Activated CD4-positive, alpha-beta T cell treated with anti-CD3 and anti-CD28 coated beads for 36 hours (primary cell): ENCODE data around the gene PKDCC. TPM values are rescaled to one million over a fixed set of nuclear protein-coding genes. Genes with fewer than 3 reads are reported as not detected.

Experiments
- ATAC-seq: fragments of 200-7000 bp; cut with Tn5 transposase; one replicate; pipeline ENCODE4 v1.10.0; 2021; ENCODE audit warnings: mild to moderate bottlenecking, moderate library complexity
- CTCF ChIA-PET: fragments of 350-600 bp; sonication (Branson Sonifier 250); formaldehyde crosslinking; loops from one replicate; lab custom pipeline; 2021; ENCODE audit warnings: antibody characterized with exemption; lab: Charles Lee
- POLR2A ChIA-PET: fragments of 350-600 bp; sonication (Branson Sonifier 250); formaldehyde crosslinking; loops from one replicate; lab custom pipeline; 2021; ENCODE audit warnings: antibody characterized with exemption, inconsistent platforms; lab: Charles Lee
- DNase-seq: peaks from one replicate; pipeline ENCODE4 v3.0.0-alpha.2; 2020
- H3K27ac Mint-ChIP-seq: one replicate; pipeline ENCODE4 v1.8.0; 2021; ENCODE audit warnings: mixed read lengths
- H3K27me3 Mint-ChIP-seq: one replicate; pipeline ENCODE4 v1.8.0; 2021; ENCODE audit warnings: mixed read lengths
- H3K36me3 Mint-ChIP-seq: one replicate; pipeline ENCODE4 v1.8.0; 2021; ENCODE audit warnings: low read depth, mixed read lengths
- H3K4me1 Mint-ChIP-seq: one replicate; pipeline ENCODE4 v1.8.0; 2021; ENCODE audit warnings: mixed read lengths
- H3K4me3 Mint-ChIP-seq: one replicate; pipeline ENCODE4 v1.8.0; 2021; ENCODE audit warnings: mild to moderate bottlenecking, moderate library complexity, mixed read lengths
- H3K9me3 Mint-ChIP-seq: one replicate; pipeline ENCODE4 v1.8.0; 2021; ENCODE audit warnings: low read depth, mixed read lengths
- intact Hi-C, 2 experiments: fragments of 100-400 bp; cut with DNase I in 1 of 2; cut with micrococcal nuclease in 1 of 2; formaldehyde crosslinking; loops; one replicate each; pipeline versions ENCODE4 v1.14.2 to v1.15.1; 2022 to 2024; cut with DNase I, micrococcal nuclease
- total RNA-seq, 2 experiments: library from RNA; stranded (reverse); gene quantifications; one replicate each; pipeline ENCODE4 v1.2.3, GENCODE V29; 2021

Gene PKDCC
- not detected for total RNA-seq

GRCh38 chr2:42047488-42048298, at the start of gene PKDCC:
Gene PKDCC, plus strand, starts transcription at chr2:42048021. Its CDS starts 179 bp downstream, at chr2:42048200.
- H3K4me3 Mint-ChIP-seq: peak within 1 kb of the TSS; percentile 38
- H3K9me3 Mint-ChIP-seq: no peaks in the 10 kb centered on the region
- H3K27ac Mint-ChIP-seq: no peak within 1 kb of the TSS
- no peaks in the 10 kb centered on the region for H3K36me3 Mint-ChIP-seq
- intact Hi-C loops: no loop called here
- POLR2A ChIA-PET: no interaction called here
- ATAC-seq: peak; percentile 68
- peaks cover 61% of the 10 kb centered on the region for H3K27me3 Mint-ChIP-seq
- CTCF ChIA-PET: no interaction called here
- H3K4me1 Mint-ChIP-seq: peaks cover 4% of the 10 kb centered on the region
- DNase-seq: peak; percentile 27

DNA sequence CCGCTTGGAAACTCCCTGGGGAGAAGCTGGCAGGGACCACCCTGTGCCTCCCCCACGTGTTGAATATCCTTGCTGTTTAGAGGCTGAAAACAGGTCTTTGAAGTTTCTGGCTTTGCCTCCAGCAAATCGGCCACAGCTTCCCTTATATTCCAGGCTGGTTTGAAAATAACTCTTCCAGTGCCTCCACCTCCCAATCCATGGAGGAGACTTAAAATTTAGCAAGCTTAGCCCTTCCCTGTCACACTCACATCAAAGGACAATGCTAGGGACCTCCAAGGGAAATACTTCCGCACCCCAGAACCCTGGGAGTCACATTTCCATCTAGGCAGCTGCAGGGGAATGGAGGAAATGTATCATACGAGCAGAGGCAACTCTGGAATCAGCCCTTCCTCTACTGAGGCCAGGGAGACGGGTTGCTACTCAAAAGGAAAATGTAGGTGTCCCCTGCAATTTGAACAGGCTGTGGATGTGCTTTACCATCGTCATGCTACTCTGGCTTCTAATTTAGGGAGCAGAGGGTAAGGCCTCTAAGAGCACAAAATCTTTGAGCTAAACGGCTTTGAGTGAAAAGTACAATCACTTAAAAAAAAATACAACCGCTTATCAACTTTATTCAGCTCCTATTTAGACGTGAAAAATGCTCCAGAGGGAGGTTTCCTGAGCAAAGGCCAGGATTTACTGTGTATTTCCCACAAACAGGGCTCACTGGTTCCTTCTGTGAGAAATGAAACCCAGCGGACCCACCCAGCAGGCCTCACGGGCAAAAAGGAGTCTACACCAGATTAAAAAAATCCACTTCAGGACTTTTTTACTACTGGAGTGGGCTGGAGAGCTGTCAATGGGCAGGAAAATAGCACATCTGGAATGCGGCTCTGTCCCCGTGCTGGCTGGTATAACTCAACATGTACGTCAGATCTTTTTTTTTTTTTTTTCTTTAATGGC, 49.4 kb upstream of the PKDCC start:
- DNase-seq (no peak), ATAC-seq (no peak)
- H3K27me3 Mint-ChIP-seq: peaks cover 14% of the 10 kb centered on the region
- peaks cover 5% of the 10 kb centered on the region for H3K36me3 Mint-ChIP-seq
- peaks cover 4% of the 10 kb centered on the region for H3K9me3 Mint-ChIP-seq
- no peak overlapping the region for H3K27ac Mint-ChIP-seq
- ChIA-PET CTCF (interaction anchor here (0.6 to 0.7 kb wide), 2 partner anchors 37 to 262 kb away, joined by 3 read pairs; no protein-coding TSS in a partner anchor), POLR2A (no interaction called here)
- no peak overlapping the region for H3K4me3 Mint-ChIP-seq
- no peaks in the 10 kb centered on the region for H3K4me1 Mint-ChIP-seq
- intact Hi-C loops: no loop called here

DNA sequence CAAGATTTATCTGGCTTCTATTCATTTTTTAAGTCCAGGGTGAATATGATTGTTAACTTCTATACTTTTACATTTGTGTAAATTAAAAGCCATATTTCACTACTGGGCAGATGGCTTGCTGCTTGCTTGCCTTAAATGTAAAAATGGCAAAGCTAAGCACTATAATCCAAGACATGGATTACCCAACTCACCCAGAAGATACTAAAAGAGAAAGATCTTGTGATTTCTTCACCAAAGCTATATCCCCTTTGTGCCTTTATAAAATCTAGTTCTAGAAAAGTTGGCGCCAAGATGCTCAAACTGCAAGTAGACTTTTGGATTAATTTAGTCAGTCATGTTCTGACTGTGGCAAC, 48.7 kb upstream of the PKDCC start:
- intact Hi-C loops: no loop called here
- H3K4me3 Mint-ChIP-seq: no peak overlapping the region
- POLR2A ChIA-PET: no interaction called here
- no peak overlapping the region for H3K27ac Mint-ChIP-seq
- no peaks in the 10 kb centered on the region for H3K4me1 Mint-ChIP-seq
- H3K36me3 Mint-ChIP-seq: peaks cover 5% of the 10 kb centered on the region
- H3K9me3 Mint-ChIP-seq: peaks cover 8% of the 10 kb centered on the region
- H3K27me3 Mint-ChIP-seq: peaks cover 15% of the 10 kb centered on the region
- DNase-seq (no peak), ATAC-seq (no peak)
- CTCF ChIA-PET: no interaction called here

DNA sequence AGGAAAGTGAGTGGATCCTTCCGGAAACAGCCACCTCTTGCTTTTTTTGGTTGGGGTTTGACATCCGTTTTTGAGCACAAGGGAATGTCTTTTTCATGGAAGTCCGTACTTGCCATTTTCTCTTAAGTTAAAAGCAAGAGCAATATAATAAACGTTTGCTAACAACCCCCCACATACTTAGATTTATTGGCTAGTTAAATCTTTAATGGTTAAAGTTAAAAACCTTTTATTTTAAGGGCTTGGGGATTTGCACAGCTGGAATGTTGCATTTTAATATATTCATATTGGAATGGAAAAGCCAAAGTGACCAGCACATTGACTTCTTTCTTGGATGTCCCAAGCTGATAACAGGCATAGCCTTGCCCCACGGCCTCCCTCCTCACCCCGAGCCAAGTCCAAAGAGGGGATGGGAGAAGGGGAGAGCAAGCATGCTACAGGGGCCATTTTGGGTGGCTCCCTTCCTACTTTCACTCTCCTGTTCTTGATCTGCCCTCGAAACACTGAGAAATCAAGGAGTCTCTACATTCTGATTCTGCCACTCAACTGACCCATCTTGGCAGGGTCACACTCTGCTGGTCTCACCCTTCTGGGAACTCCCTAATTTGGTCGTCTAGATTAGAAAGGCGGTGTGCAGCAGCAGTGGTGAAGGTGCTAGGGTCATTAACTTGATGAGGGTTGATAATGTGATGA, 48.1 kb upstream of the PKDCC start:
- H3K36me3 Mint-ChIP-seq: peaks cover 2% of the 10 kb centered on the region
- no peak overlapping the region for H3K27ac Mint-ChIP-seq
- ChIA-PET CTCF (no interaction called here), POLR2A (no interaction called here)
- intact Hi-C loops: no loop called here
- peaks cover 15% of the 10 kb centered on the region for H3K27me3 Mint-ChIP-seq
- DNase-seq (no peak), ATAC-seq (no peak)
- H3K4me1 Mint-ChIP-seq: no peaks in the 10 kb centered on the region
- H3K9me3 Mint-ChIP-seq: peaks cover 10% of the 10 kb centered on the region
- H3K4me3 Mint-ChIP-seq: no peak overlapping the region

GRCh38 chr2:42001711-42002201, 46.1 kb upstream of the PKDCC start:
- intact Hi-C loops: no loop called here
- Mint-ChIP-seq H3K36me3 (peaks cover 2% of the 10 kb centered on the region), H3K27ac (no peak overlapping the region), H3K4me1 (no peaks in the 10 kb centered on the region), H3K9me3 (peaks cover 9% of the 10 kb centered on the region), H3K27me3 (peaks cover 19% of the 10 kb centered on the region), H3K4me3 (no peak overlapping the region)
- ChIA-PET CTCF (interaction anchor here (0.6 kb wide), 1 partner anchor 81 kb away, joined by 3 read pairs; no protein-coding TSS in a partner anchor), POLR2A (no interaction called here)
- no peak for ATAC-seq
- no peak for DNase-seq

DNA sequence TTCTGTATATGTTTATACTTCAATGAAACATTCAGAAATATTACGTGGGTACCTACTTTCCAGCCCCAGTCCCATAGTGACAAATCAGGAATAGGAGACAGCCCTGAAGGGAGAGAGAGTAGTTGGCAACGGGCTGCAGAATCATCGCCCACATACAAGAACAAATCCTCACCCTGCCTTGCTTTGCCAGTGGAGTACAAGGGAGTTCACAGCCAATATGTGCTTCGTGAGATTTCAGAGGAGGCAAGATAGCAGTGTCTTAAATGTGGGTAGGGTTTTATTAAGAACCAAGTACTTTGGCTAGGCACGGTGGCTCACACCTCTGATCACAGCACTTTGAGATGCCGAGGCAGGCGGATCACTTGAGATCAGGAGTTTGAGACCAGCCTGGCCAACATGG, 40.3 kb upstream of the PKDCC start:
- Mint-ChIP-seq H3K4me3 (no peak overlapping the region), H3K4me1 (peaks cover 13% of the 10 kb centered on the region), H3K9me3 (peaks cover 9% of the 10 kb centered on the region), H3K27me3 (peaks cover 12% of the 10 kb centered on the region), H3K27ac (no peak overlapping the region), H3K36me3 (no peaks in the 10 kb centered on the region)
- intact Hi-C loops: no loop called here
- ATAC-seq: no peak
- DNase-seq: no peak
- POLR2A ChIA-PET: no interaction called here
- CTCF ChIA-PET: no interaction called here

DNA sequence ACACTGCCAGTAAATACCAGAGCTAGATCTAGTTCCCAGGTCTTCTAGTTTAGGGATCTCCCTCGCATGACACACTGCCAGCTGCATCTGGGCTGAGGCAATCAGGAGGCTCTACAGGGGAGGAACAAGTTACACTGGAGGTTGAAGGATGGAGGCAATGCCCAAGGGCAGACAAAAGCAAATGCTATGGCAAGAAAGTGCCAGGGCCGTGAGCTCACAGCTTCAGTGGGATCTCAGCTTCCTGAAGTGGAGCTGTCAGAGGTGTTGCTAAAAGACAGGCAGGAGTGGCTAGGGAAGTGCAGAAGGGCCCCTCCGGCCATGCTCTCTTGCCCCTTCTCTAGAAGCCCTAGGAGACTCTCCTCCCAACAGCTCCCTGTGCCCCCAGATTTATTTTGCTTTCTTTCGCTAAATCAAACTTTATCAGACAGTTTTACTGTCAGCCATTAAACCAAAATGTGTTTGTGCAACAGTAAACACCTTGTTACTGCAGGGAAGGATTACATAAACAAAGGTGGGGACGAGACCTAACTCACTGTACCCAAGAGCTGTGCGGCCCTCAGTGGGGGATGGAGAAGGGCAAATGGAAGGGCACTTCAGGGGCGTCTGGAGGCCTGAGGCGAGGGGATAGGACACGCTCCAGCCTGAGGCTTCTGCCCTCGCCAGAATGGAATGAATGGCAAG, 39.4 kb upstream of the PKDCC start:
- peaks cover 12% of the 10 kb centered on the region for H3K27me3 Mint-ChIP-seq
- intact Hi-C loops: no loop called here
- no peak overlapping the region for H3K4me3 Mint-ChIP-seq
- ChIA-PET POLR2A (no interaction called here), CTCF (interaction anchor here (0.6 to 0.7 kb wide), 2 partner anchors 34 to 40 kb away, joined by 3 read pairs; no protein-coding TSS in a partner anchor)
- ATAC-seq (no peak), DNase-seq (no peak)
- no peaks in the 10 kb centered on the region for H3K36me3 Mint-ChIP-seq
- H3K9me3 Mint-ChIP-seq: peaks cover 9% of the 10 kb centered on the region
- H3K4me1 Mint-ChIP-seq: peaks cover 13% of the 10 kb centered on the region
- H3K27ac Mint-ChIP-seq: no peak overlapping the region

DNA sequence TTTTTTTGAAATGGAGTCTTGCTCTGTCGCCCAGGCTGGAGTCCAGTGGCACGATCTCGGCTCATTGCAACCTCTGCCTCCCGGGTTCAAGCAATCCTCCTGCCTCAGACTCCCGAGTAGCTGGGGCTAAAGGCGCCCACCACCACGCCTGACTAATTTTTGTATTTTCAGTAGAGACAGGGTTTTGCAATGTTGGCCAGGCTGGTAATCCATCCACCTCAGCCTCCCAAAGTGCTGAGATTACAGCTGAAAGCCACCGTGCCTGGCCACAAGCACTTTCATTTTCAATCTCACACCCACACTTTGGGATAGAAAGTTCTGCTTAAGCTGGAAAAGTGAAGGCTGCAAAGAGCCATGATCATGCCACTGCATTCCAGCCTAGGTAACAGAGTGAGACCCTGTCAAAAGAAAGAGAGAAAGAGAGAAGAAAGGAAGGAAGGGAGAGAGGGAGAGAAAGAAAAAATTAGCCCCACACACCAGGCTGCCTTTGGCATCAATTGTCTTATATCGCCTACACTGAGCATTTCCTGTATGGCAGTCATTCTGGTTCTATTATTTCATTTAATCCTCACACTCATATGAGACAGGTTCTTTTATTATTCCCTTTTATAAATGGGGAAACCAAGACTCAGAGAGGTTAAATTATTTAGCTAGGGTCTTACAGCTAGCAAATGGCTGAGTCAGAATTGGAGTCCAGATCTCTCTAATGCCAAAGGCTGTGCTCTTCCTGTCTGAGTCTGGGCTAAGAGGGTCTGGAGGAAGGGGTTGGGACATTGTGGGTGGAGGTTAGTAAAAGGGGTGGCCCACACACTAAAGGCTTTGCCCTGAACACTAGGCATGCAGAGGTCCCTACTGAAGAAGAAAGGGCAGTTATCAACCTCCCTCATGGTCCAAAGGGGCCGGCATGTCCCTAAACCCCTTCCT, 37.9 kb upstream of the PKDCC start:
- Mint-ChIP-seq H3K9me3 (no peaks in the 10 kb centered on the region), H3K27ac (no peak overlapping the region), H3K4me1 (peaks cover 13% of the 10 kb centered on the region), H3K27me3 (peaks cover 11% of the 10 kb centered on the region), H3K36me3 (no peaks in the 10 kb centered on the region), H3K4me3 (no peak overlapping the region)
- DNase-seq: peak; percentile 47
- CTCF ChIA-PET: interaction anchor here (1.1 kb wide), 1 partner anchor 290 kb away, joined by 3 read pairs; no protein-coding TSS in a partner anchor
- intact Hi-C loops: no loop called here
- ATAC-seq: peak; percentile 64
- POLR2A ChIA-PET: interaction anchor here (0.6 kb wide), 1 partner anchor 81 kb away, joined by 3 read pairs; no protein-coding TSS in a partner anchor

- POLR2A ChIA-PET: no interaction called here
- no peak for ATAC-seq
- peaks cover 9% of the 10 kb centered on the region for H3K27me3 Mint-ChIP-seq
- H3K27ac Mint-ChIP-seq: no peak overlapping the region
- CTCF ChIA-PET: no interaction called here
- H3K36me3 Mint-ChIP-seq: no peaks in the 10 kb centered on the region
- H3K4me1 Mint-ChIP-seq: peaks cover 13% of the 10 kb centered on the region
- intact Hi-C loops: no loop called here
- H3K9me3 Mint-ChIP-seq: no peaks in the 10 kb centered on the region
- no peak for DNase-seq
- H3K4me3 Mint-ChIP-seq: no peak overlapping the region
Observed at GRCh38 chr2:42010743-42011298, 37.0 kb upstream of the PKDCC start.

GRCh38 chr2:42012137-42012536, 35.7 kb upstream of the PKDCC start:
- ATAC-seq: no peak
- H3K4me1 Mint-ChIP-seq: peaks cover 13% of the 10 kb centered on the region
- no peaks in the 10 kb centered on the region for H3K9me3 Mint-ChIP-seq
- H3K27ac Mint-ChIP-seq: no peak overlapping the region
- no peak overlapping the region for H3K4me3 Mint-ChIP-seq
- CTCF ChIA-PET: no interaction called here
- no peak for DNase-seq
- intact Hi-C loops: no loop called here
- peaks cover 2% of the 10 kb centered on the region for H3K36me3 Mint-ChIP-seq
- POLR2A ChIA-PET: no interaction called here
- peaks cover 4% of the 10 kb centered on the region for H3K27me3 Mint-ChIP-seq
